OCI-LY1 (cell line): ENCODE data around the gene CLDN15.

Source experiments
- H2AFZ ChIP-seq: fragments of 200-600 bp; sonication (generic), shearing (Covaris generic); 2 replicates; pipeline ENCODE4 v1.6.0; 2014; ENCODE audit warnings: antibody characterized with exemption, mild to moderate bottlenecking, low read length
- H3F3A ChIP-seq: fragments of 200-600 bp; sonication (generic), shearing (Covaris generic); 2 replicates; pipeline ENCODE4 v1.6.0; 2014; ENCODE audit warnings: mild to moderate bottlenecking, antibody characterized with exemption, low read length, moderate library complexity; ENCODE audit not compliant: insufficient read depth
- H3K27ac ChIP-seq: fragments of 200-600 bp; sonication (generic); 2 replicates; pipeline ENCODE4 v1.5.1; 2014; ENCODE audit warnings: low read length, mixed run types, mild to moderate bottlenecking, low read depth; ENCODE audit not compliant: poor library complexity, severe bottlenecking
- H3K27me3 ChIP-seq: fragments of 200-600 bp; sonication (generic); 2 replicates; pipeline ENCODE4 v1.6.0; 2014; ENCODE audit warnings: antibody characterized with exemption, mild to moderate bottlenecking, low read length, moderate library complexity; ENCODE audit not compliant: insufficient read depth
- H3K36me3 ChIP-seq: fragments of 200-600 bp; sonication (generic); 2 replicates; pipeline ENCODE4 v1.6.1; 2014; ENCODE audit warnings: mild to moderate bottlenecking, antibody characterized with exemption, low read length, moderate library complexity, mixed read lengths; ENCODE audit not compliant: insufficient read depth
- H3K4me1 ChIP-seq: fragments of 200-600 bp; sonication (generic); 2 replicates; pipeline ENCODE4 v1.5.1; 2014; ENCODE audit warnings: mild to moderate bottlenecking, low read length, moderate library complexity; ENCODE audit not compliant: insufficient read depth, severe bottlenecking
- H3K4me2 ChIP-seq: fragments of 200-600 bp; sonication (generic), shearing (Covaris generic); 2 replicates; pipeline ENCODE4 v1.6.1; 2014; ENCODE audit warnings: low read length
- H3K4me3 ChIP-seq: fragments of 200-600 bp; sonication (generic); 2 replicates; pipeline ENCODE4 v1.5.1; 2014; ENCODE audit warnings: low read length, low read depth, mild to moderate bottlenecking, mixed read lengths; ENCODE audit not compliant: poor library complexity, severe bottlenecking
- H3K79me2 ChIP-seq: fragments of 200-600 bp; shearing (Covaris generic); 2 replicates; pipeline ENCODE4 v1.6.1; 2016; ENCODE audit warnings: mixed run types, low read length, mixed read lengths; ENCODE audit not compliant: insufficient read depth
- H3K9ac ChIP-seq: fragments of 200-600 bp; sonication (generic), shearing (Covaris generic); 2 replicates; pipeline ENCODE4 v1.6.1; 2014; ENCODE audit warnings: mild to moderate bottlenecking, low read length, mixed read lengths
- H3K9me2 ChIP-seq: fragments of 200-600 bp; sonication (generic), shearing (Covaris generic); 2 replicates; pipeline ENCODE4 v1.6.1; 2014; ENCODE audit warnings: low read depth, mild to moderate bottlenecking, low read length, mixed read lengths
- H3K9me3 ChIP-seq: fragments of 200-600 bp; shearing (Covaris generic); 2 replicates; pipeline ENCODE4 v1.6.1; 2014; ENCODE audit warnings: low read length, mixed read lengths
- H4K20me1 ChIP-seq: fragments of 200-600 bp; sonication (generic), shearing (Covaris generic); 2 replicates; pipeline ENCODE4 v1.6.0; 2016; ENCODE audit warnings: mild to moderate bottlenecking, low read length; ENCODE audit not compliant: insufficient read depth
- CTCF ChIP-seq: fragments of 200-600 bp; sonication (generic), shearing (Covaris generic); IDR thresholded peaks from 2 replicates; pipeline ENCODE4 v1.5.1; 2017; ENCODE audit warnings: mild to moderate bottlenecking, antibody characterized with exemption, low read length, moderate library complexity, mixed read lengths
- EZH2 ChIP-seq: fragments of 200-600 bp; sonication (generic), shearing (Covaris generic); IDR thresholded peaks from 2 replicates; pipeline ENCODE4 v1.8.0; 2017; ENCODE audit warnings: borderline replicate concordance, mixed run types, mild to moderate bottlenecking, antibody characterized with exemption, low read length, moderate library complexity, mixed read lengths

CLDN15 gene

GRCh38 chr7:101235050-101235449 lies 2.6 kb downstream of the CLDN15 start:
- Histone ChIP-seq H3K79me2 (no peaks in the 10 kb centered on the region), H4K20me1 (no peaks in the 10 kb centered on the region), H3K9me3 (no peaks in the 10 kb centered on the region), H3K9ac (no peak overlapping the region), H3K36me3 (peaks cover 37% of the 10 kb centered on the region), H3K9me2 (no peaks in the 10 kb centered on the region), H3F3A (no peaks in the 10 kb centered on the region), H3K4me3 (no peak overlapping the region), H3K27me3 (no peaks in the 10 kb centered on the region), H3K27ac (no peak overlapping the region), H3K4me2 (no peak overlapping the region), H3K4me1 (no peaks in the 10 kb centered on the region), H2AFZ (no peak overlapping the region)
- TF ChIP-seq EZH2: no peak
- TF ChIP-seq CTCF: peak; percentile 43; the same call in 1 of the 2 replicates

- no peaks in the 10 kb centered on the region for H3K27me3 ChIP-seq
- no peaks in the 10 kb centered on the region for H3K4me1 ChIP-seq
- H2AFZ ChIP-seq: no peak overlapping the region
- no peaks in the 10 kb centered on the region for H3K9me2 ChIP-seq
- peaks cover 33% of the 10 kb centered on the region for H3K36me3 ChIP-seq
- no peak overlapping the region for H3K4me3 ChIP-seq
- H3K4me2 ChIP-seq: no peak overlapping the region
- H3K27ac ChIP-seq: no peak overlapping the region
- TF ChIP-seq EZH2 (no peak), CTCF (no peak)
- no peaks in the 10 kb centered on the region for H3K79me2 ChIP-seq
- no peak overlapping the region for H3K9ac ChIP-seq
- no peaks in the 10 kb centered on the region for H3K9me3 ChIP-seq
- no peaks in the 10 kb centered on the region for H4K20me1 ChIP-seq
- no peaks in the 10 kb centered on the region for H3F3A ChIP-seq
These were observed 3.0 kb downstream of the CLDN15 start for GRCh38 chr7:101234636-101235035.

GRCh38 chr7:101233907-101234547 lies 3.6 kb downstream of the CLDN15 start:
- H4K20me1 ChIP-seq: no peaks in the 10 kb centered on the region
- H2AFZ ChIP-seq: no peak overlapping the region
- no peaks in the 10 kb centered on the region for H3F3A ChIP-seq
- no peak overlapping the region for H3K9ac ChIP-seq
- H3K27me3 ChIP-seq: no peaks in the 10 kb centered on the region
- H3K79me2 ChIP-seq: no peaks in the 10 kb centered on the region
- H3K4me2 ChIP-seq: no peak overlapping the region
- H3K4me1 ChIP-seq: no peaks in the 10 kb centered on the region
- H3K4me3 ChIP-seq: no peak overlapping the region
- no peaks in the 10 kb centered on the region for H3K9me2 ChIP-seq
- H3K9me3 ChIP-seq: no peaks in the 10 kb centered on the region
- peaks cover 27% of the 10 kb centered on the region for H3K36me3 ChIP-seq
- TF ChIP-seq EZH2: no peak
- H3K27ac ChIP-seq: no peak overlapping the region

- Histone ChIP-seq H3K4me2 (no peak overlapping the region), H3K79me2 (no peaks in the 10 kb centered on the region), H3K27ac (no peak overlapping the region), H4K20me1 (no peaks in the 10 kb centered on the region), H3K9me3 (no peaks in the 10 kb centered on the region), H3K36me3 (peaks cover 12% of the 10 kb centered on the region), H3K4me3 (no peak overlapping the region), H3F3A (no peaks in the 10 kb centered on the region), H3K4me1 (peaks cover 10% of the 10 kb centered on the region), H3K9ac (no peak overlapping the region), H2AFZ (no peak overlapping the region), H3K27me3 (no peaks in the 10 kb centered on the region), H3K9me2 (no peaks in the 10 kb centered on the region)
- no peak for TF ChIP-seq EZH2
- TF ChIP-seq CTCF: no peak
These were observed 5.3 kb downstream of the CLDN15 start for GRCh38 chr7:101232141-101232850.
